GM21515 (cell line): ENCODE measurements around the gene ALOXE3.
"Not testable (repeated sequence)": the region's sequence is repeated elsewhere in the genome, so short reads cannot be mapped to it uniquely, and the experiment has no call there.

Source experiments
- ATAC-seq: cut with Tn5 transposase; IDR thresholded peaks from one replicate; pipeline ENCODE4 v1.9.1; 2021; ENCODE audit not compliant: unreplicated experiment

Gene ALOXE3

GRCh38 chr17:8100763-8101162, 17.6 kb downstream of the ALOXE3 start:
- ATAC-seq: no peak

DNA sequence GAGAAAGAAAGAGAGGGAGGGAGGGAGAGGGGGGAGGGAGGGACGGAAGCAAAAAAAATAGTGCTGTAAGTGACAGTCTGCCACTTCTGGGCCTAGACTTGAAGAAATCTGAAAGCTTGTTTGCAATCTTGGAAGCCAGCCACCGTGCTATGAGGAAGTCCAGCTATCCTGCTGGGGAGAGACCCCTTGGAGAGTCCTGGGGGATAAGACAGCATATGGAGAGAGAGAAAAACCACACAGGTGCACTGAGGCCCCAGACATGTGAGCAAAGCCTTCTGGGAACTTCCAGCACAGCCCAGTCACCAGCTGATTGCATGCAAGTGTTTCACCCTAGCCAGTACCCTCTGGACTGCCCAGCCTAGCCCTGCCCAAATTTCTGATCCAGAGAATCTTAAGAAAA, 18.2 kb downstream of the ALOXE3 start:
- ATAC-seq: no peak

DNA sequence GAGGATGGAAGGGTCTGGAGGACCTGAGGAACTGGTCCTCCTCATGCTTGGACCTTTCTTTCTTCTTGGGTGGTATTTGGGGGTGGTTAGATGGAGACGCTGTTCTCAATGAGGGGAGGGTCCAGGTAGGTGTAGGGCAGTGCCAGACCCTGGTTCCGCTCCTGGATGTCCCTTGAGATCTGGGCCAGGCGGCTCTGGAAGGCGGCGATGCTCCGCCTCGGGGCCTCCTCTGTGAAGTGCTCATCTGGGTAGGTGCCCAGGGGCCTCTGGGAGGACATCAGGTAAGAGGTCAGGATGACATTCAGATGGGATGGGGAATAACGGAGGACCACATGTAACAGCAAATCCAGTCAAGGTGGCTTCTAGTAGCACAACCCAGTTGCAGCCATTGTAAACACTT, 21.8 kb downstream of the ALOXE3 start:
- ATAC-seq: no peak

GRCh38 chr17:8095361-8095760, 23.0 kb downstream of the ALOXE3 start:
- no peak for ATAC-seq

DNA sequence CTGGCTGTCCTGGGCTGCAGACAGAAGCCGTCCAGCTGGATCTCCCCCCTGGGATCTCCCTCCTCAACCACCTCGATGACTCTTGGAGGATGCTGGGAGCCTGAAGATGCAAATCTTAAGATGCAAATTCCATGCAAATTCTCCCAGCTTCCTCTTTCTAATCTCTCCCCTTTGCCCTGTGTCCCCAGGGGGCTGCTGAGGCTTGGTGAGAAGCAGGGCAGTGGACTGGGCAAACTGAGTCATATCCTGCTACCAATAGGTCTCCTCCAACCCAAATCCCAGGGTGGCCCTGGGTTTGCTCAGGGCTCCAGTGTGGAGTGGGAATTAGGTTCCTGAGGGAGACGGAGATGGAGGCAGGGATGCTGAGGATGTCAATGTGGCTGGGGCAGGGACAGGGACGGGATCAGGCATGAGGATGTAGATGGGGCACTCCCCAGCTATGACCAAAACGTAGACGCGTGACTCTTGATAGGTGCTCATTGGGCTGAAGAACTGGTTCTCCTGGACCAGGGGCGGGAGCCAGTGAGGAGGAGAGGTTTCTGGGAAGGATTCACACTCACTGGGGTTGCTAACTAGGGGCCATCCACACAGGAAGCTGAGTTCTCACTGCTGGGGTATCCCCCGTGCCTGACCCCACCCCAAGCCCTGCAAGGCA, 27.2 kb downstream of the ALOXE3 start:
- no peak for ATAC-seq

DNA sequence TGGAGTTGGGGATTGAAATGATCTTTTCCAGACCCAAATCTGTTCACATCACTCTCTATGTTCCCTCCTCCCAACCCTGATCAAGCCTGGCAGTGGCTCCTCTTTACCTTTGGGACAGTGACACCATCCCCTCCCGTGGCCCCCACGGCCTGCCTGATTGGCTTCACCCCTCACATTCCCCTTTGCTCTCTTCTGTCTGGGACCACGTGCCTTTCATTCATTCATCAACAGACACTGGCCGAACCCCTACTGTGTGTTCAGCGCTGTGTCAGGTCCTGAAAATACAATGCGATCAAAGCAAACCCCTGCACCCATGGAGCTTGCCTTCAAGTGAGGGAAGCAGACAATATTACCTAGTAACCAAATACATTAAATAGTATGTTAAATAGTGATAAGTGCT, 28.6 kb downstream of the ALOXE3 start:
- no peak for ATAC-seq

DNA sequence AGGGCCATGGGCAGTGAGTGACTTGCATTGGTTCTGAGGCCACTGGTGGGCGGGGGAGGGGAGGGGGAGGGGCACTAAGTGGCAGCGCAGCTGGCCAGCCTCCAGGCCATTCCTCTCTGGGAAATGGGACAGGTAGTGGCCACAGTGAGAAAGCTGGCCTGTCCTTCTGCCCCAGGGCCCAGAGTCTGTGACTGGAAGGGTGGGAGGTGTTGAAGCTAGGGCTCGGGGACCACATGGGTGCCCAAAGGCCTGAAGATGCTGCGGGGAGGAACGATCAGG, 30.4 kb downstream of the ALOXE3 start:
- ATAC-seq: no peak

DNA sequence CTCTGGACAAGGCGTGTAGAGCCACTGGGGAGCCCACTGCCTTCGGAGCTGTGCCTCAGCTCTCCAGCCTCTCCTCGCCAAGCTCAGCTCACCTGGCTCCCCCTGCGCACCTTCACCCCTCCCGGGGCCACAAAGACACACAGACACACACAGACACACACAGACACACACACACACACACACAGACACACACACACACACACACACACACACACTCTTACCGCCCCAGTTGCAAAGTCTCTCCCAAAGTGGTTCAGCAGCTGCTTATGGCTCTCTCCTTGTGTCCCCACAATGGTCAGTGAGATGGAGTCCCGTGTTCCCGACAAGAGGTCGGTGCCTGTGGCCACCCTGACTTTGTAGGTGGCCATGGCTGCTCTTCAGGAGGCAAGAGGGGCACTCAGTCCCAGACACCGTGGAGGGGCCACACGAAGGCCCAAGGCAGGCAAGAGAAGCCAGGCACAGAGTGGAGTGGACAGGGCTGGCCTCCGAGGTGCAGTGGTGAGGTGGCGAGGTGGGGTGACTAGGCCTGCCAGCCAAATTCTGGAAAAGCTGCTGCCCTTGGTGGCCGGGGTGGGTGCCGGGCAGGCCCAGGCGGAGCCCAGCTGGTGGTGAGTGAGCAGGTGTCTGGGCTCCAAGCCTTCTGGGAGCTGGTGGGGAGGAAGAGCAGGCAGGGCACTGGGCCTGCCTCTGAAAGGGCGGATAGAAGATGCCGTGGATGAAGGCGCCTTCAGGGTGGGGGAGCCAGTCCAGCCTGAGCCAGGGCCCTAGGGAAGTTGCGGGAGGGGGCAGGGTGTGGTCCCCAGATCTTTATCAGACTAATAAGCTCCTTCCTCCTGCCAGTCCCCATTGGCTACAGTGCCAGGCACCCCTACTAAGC, 31.0 kb downstream of the ALOXE3 start, which contains the start of gene ALOX12B:
Gene ALOX12B (minus strand): TSS at position 642 of the 877 bp plus-strand sequence. CDS start 274 bp downstream, at position 368.
- no peak for ATAC-seq

GRCh38 chr17:8084250-8084649, 34.1 kb downstream of the ALOXE3 start:
- no peak for ATAC-seq

DNA sequence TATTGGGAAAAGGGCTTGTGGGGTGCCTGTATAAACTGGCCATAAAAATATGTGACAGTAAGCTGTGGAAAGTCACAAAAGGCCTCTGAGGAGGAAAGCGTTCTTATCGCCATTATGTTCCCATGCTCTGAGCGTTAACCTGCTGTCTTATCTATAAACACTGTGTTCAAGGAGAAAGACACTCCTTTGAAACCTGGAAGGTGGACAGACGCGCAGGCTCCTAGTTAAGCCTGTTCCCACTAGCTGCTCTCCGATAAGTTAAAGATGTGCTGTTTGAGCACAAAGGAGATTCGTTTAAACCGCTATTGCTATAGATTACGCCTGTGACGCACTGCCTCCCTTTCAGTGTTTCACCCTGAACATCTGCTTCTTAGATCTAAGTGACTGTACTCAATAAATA, 36.0 kb downstream of the ALOXE3 start:
- ATAC-seq: no peak

DNA sequence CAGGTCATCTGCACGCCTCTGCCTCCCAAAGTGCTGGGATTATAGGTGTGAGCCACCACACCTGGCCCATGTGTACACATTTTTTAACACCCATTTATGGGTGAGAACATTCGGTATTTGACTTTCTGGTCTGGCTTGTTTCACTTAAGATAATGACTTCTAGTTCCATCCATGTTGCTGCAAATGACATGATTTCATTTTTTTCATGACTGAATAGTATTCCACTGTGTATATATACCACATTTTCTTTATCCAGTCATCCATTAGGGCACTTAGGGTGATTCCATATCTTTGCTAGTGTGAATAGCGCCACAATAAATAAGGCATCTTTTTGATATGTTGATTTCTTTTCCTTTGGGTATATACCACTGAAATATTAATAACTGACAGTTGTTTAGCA, 36.4 kb downstream of the ALOXE3 start:
- no peak for ATAC-seq

- ATAC-seq: no peak
Measured at GRCh38 chr17:8080799-8081219, 37.5 kb downstream of the ALOXE3 start.

GRCh38 chr17:8080208-8080798, 38.0 kb downstream of the ALOXE3 start:
- no peak for ATAC-seq

GRCh38 chr17:8079291-8080207, 38.8 kb downstream of the ALOXE3 start:
- no peak for ATAC-seq

- ATAC-seq: not testable (repeated sequence)
Measured at GRCh38 chr17:8077939-8078338, 40.4 kb downstream of the ALOXE3 start.

DNA sequence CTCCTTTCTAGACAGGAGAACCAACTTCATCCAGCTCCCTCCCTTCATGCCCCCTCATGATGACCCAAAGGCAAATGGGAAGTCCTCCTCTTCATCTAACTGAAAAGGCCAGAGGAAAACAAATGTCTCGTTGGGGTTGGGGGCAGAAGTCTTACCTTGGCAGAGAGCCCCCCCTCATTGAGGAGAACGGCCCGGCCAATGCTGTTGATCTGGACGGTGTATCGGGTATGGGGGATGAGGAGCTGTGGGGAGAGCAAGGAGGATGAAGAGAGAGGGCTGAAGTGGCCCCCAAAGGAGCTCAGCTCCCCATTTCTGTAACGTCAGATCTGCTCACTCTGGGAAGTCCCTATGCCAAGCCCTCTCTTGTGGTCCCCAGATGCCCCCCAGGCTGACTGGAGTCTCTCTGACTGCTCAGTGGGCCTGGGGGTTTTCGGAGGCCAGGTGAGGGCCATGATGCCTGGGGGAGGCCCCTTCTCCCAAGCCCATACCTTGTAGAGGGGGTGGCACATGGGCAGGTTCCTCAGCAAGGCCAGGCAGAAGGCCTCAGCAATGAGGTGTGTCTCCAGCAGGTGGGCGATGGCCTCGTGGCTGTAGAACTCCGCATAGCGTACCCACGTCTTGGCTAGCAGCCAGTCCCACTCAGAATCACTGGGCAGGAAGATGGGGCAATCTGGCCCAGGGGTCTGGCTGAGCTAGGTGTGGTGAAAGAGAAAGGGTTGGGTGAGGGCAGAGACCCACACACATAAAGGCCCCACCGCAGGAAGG, 41.6 kb downstream of the ALOXE3 start:
- no peak for ATAC-seq

DNA sequence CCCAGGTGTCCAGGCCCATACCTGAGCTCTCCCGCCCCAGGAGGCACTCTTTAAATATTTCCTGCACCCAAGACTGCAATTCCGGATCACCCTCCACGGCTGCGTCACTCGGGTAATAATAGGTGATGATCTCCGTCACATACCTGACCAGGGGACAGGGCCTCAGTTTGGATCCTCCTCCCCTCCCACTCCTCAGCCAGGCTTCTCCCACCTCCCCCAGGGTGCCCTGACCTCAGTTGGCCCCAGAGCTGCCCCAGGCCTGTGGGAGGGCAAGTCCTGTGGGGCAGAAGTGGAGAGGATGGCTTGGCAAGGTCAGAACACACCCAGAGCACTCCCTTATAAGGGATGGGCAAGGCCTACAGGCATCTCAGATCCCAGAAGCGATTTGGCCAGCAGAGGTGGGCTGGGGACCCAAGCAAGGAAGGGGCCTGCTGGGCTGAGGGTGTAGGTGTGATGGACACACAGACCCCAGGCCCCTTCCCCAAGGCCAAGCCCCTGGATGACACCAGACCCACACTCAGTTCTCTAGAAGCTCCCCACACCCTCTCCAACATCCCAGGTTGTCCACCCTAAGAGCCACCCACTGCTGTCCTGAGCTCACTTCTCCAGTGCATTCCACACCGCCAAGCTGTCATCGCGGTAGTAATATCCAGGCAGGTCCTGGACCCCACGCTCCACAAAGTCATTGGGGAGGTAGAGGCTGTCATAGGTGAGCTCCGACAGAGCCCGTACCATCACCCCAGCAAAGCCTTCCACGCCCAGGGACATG, 42.6 kb downstream of the ALOXE3 start:
- ATAC-seq: no peak

DNA sequence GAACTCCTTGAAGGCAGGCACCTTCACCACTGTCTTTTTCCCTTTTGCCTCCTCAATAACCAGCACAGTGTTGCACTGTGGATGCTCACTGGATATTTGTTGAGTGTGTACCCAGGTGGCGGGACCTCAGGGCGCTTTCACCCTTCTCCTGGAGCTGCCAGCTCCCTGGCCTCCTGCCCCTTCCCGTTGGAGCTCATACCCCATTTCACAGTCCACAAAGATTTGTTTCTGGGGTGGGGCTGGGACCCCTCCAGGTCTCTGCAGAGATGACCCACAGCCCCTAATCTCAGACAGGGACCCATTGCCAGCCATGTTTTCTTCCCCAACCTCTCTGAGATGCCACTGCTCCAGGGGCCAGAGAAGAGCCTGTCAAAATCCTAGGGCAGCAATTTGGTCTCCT, 43.2 kb downstream of the ALOXE3 start:
- no peak for ATAC-seq

DNA sequence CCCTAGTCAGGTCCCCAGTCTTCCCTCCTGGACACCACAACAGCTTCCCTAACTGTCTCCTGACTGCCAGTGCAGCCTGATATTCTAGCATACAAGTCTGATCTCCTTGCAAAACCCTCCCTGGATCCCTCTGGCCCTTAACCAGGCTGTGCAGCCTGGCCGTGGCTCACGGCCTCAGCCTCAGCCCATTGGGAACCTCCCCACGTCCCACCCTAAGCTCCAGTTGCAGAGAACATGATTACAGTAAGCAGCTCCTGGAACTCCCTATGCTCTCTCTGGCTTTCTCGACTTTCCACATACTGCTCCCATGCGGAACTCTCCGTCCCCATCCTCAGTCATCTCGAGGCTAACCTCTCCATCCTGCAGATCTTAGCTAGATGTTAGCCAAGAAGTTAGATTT, 43.8 kb downstream of the ALOXE3 start:
- no peak for ATAC-seq
